HL-60/S4 treated with phorbol 12-myristate 13-acetate at 8.2 ng/mL for 4 days and 3 days (cell line): ENCODE measurements around the gene ASAP3.

ENCODE experiments used
- in situ Hi-C: fragments of 300-500 bp; cut with MboI; formaldehyde crosslinking; loops from 2 replicates; pipeline ENCODE4 v1.15.0; 2022; ENCODE audit warnings: low sequenced_read_pairs

ASAP3 gene

DNA sequence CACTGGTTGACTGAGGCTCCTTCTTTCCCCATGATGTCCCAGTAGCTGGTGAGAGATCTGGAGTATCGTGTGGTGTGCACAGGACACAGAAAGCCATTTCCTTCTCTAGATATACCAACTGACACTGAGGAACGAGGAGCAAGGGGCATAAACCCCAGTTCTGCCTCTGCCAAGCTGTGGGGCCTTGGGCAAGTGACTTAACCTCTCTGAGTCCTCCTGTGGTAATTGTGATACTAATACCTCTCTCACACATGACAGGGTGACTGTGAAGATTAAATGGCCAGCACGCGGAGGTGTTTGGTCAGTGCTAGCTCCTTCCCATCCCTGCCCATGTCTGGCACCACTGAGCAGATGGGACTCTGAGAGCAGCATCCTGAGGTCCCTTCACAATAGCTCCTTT is 33.1 kb downstream of the ASAP3 start:
- in situ Hi-C loops = no loop called here

GRCh38 chr1:23449958-23450357 is 34.0 kb downstream of the ASAP3 start:
- in situ Hi-C loops = no loop called here

DNA sequence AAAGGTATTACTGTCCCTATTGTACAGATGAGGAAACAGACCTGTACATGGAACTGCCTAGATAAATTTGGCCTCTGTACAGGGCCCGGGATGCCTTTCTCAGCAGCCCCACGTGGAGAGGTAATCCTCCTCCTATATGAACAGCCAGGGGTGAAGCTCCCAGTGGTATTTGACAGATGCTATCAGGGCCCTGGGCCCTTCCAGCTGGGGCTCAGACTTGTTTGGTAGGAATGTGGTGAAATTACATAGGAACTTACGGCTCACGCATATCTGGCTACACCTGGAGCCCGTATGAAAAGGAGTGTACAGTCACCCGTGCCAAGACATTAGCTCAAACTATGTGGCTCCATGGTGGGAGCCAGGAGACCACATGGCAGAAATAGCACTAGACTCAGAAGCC is 34.7 kb downstream of the ASAP3 start:
- in situ Hi-C loops = no loop called here

DNA sequence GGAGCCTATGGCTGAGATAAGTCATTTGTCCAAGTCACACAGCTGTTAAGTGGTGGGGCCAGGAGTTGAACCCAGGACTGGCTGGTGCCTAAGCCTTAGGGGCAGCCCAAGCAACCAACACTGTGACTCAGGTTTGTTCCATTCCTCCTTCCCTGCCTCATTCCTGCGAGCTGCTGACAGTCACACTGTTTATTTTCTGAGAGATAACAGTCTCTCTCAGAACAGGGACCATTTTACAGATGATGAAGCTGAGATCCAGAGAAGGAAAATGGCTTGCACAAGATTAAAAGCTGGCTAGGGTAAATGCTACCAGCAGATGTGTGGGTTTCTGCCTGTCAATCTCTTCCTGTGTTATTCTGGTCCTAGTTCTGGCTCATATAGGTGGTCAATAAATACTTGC is 35.1 kb downstream of the ASAP3 start:
- in situ Hi-C loops = no loop called here

GRCh38 chr1:23446661-23447310 is 37.2 kb downstream of the ASAP3 start:
- in situ Hi-C loops = no loop called here

GRCh38 chr1:23444596-23445390 is 39.2 kb downstream of the ASAP3 start:
- in situ Hi-C loops = no loop called here

DNA sequence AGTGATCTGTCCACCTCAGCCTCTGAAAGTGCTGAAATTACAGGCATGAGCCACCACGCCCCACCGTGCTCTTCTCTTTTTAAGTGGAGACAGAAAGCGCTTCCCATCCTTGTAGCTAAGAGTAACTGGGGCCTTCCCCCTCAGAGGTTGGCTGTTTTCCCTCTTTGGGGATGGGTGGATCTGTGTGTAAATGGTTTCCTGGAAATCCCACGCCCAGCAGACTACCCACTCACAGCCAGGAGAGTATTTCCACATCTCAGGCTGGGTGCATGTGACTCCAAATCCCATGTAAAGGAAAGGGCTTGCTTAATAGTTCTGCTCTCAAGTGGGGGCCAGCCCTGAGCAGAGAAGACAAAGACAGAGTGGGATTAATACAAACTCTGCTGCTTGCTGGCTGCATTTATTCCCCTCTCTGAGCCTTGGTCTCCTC is 39.9 kb downstream of the ASAP3 start:
- in situ Hi-C loops = no loop called here

DNA sequence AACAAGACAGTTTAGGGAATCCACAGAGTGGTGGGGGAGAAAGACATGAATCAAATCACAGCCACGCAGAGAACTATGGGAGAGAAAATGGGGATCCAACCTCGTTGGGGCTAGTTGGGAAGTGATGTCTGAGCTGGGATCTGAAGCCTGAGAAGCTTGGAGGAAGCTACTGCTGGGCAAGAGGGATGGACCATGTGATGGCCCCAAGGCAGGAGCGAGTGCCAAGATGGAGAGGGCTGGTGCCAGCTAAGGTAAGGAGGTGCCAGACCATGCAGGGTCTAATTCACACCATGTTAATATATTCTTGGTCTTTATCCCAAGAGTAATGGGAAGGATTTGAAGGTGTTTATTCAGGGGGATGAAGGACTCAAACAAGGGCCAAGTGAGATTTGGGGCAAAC is 41.2 kb downstream of the ASAP3 start:
- in situ Hi-C loops = no loop called here

DNA sequence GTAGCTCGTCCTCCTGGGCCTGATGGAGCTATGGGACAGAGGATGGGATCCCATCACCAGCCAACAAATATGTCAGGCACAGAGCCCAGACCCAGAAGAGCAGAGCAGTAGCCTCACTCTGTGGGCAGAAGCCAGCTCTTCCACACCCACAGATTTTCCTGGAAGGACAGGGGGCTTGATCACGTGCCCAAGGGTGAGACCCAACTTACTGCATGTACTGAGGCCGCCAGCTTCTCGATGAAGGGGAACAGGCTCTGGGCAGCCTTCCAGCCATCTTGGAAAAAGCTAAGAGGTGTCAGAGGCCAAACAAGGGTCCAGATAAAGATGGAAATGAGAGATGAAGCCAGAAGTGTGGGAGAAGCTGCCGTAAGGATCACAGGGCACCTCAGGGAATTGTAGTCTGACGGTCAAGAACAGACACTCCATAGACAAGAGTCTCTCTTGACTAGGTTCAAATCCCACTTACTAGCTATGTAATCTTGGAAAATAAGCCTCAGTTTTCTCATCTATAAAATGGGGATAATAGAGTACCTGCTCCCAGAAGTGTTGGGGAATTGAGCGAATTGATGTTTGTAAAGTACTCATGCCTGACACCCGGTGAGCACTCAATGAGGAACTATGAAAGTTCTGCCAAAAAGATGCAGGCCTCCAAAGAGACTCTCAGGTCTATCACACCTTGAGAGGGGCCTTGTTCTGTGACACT is 42.4 kb downstream of the ASAP3 start:
- in situ Hi-C loops = no loop called here

GRCh38 chr1:23438545-23438944 is 45.4 kb downstream of the ASAP3 start:
- in situ Hi-C loops = no loop called here

DNA sequence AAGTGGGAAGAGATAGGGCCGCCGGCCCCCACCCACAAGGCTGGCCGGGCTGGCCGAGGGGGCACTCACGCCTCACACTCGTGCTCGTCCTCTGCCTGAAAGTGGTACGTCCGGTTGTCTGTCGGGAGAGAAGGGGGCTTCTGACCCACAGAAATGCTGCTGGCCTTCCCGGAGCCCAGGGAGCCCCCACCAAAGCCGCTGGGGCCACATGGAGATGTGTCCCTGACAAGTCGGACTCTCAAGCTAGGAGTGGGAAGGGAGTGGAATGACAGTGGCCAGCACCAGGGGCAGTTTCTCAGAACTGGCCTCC is 46.7 kb downstream of the ASAP3 start:
- in situ Hi-C loops = no loop called here

- in situ Hi-C loops = no loop called here
Measured at GRCh38 chr1:23436520-23437354, 47.2 kb downstream of the ASAP3 start.

DNA sequence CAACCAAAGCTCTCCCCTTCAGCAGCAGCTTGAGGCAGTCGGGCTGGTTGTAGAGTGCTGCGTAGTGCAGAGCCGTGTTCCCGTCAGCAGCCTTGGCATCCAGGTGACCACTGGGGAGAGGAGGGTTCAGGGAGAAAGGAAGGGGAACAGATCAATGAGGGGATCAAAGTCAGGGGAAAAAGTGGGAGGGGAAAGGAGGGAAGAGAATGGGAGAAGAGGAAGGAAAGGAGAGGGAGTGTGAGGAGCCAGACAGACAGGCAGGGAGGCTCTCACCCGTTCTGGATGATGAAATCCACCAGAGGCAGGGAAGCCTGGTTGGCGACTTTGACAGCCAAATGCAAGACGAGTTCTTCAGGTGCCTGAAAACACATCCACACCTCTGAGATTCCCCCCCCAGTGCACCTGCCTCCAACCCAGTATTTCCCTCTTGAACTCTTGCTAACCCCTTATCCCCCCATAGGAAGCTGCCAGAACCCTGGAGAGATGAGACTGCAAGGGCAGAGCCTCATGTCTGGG is 49.7 kb downstream of the ASAP3 start:
- in situ Hi-C loops = no loop called here

GRCh38 chr1:23433122-23433521 is 50.9 kb downstream of the ASAP3 start:
- in situ Hi-C loops = no loop called here

DNA sequence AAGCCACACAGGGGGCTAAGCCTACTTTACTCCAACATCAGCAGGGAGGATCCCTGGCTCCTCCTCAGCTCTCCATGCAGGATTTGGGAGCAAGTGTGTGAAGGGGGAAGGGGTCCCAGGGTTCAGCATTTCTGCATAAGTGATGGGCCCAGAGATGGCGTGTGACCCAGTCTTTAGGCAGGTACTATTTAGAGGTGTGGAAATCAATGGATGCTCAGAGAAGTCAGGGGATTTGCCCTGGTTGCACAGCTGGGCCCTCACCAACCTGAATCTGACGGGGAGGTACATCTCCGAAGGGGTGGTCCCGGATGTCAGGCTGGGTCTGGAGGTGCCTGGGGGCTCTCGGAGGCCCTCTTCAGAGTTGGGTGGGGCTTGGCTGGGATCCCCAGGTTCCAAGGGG is 52.5 kb downstream of the ASAP3 start:
- in situ Hi-C loops = no loop called here

DNA sequence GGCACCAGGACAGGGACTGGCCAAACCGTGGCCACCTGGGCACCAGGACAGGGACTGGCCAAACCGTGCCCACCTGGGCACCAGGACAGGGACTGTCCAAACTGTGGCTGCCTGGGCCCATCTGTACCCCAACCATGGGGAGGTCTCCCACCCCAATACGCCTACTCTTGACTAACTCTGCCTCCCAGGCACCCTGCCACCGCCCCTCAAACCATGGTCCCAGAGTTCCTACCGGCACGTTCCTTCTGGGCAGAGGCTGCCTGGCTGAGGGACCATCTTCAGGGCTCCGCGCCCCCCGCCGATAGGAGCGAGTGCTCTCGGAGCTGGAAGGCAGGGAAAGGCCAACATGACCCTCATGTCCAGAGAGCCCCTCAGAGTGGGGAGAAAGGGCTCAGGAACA is 53.2 kb downstream of the ASAP3 start:
- in situ Hi-C loops = no loop called here

GRCh38 chr1:23428136-23428905 is 55.7 kb downstream of the ASAP3 start:
- in situ Hi-C loops = no loop called here

DNA sequence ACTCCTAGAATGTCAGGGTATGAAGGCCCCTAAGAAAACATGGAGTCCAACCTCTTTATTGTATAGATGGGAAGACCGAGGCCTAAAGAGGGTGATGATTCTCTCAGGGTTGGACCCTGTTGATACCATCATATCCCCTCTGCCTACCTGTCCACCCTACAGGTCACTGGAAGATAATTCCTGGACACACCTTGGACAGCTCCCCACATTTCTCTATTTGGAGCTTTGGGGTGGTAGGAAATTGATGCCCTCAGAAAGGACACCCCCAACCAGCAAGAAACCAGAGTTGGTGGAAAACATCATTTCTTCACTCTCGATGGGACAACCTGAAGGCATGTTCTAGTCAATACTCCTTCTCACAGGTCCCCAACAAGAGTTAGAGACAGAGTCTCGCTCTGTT is 56.4 kb downstream of the ASAP3 start:
- in situ Hi-C loops = no loop called here

DNA sequence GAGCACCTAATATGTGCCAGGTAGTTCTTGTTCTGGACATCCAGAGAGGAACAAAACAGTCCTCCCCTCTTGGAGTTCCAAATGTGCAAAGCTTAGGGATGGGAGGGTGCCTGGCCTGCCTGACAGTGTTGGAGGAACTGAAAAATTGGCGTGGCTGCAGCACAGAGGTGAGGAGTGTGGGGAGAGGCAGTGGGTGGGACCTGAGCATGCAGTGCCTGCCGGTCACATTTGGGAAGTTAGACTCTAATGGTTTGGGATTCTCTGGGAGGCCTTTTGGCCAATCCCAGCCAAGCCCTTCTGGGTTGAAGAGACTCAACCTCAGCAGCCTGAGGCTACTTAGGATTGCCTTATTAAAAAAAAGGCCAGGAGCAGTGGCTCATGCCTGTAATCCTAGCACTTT is 57.2 kb downstream of the ASAP3 start:
- in situ Hi-C loops = no loop called here

GRCh38 chr1:23425193-23425494 is 58.8 kb downstream of the ASAP3 start:
- in situ Hi-C loops = no loop called here
